WTC11 (cell line): Measurements from ENCODE around the gene MTHFD1L. TPM values are rescaled to one million over a fixed set of nuclear protein-coding genes. Genes with fewer than 3 reads are reported as not detected.

Experiments
- ATAC-seq: fragments of 200-7000 bp; cut with Tn5 transposase; 2 replicates; pipeline ENCODE4 v1.10.0; 2021; ENCODE audit warnings: mild to moderate bottlenecking, moderate library complexity
- CTCF ChIA-PET: fragments of 300-600 bp; sonication (Branson Sonifier 250); formaldehyde crosslinking; loops from one replicate; lab custom pipeline; 2021; ENCODE audit warnings: antibody characterized with exemption; lab: Charles Lee
- POLR2A ChIA-PET: fragments of 350-600 bp; sonication (Branson Sonifier 250); formaldehyde crosslinking; loops from one replicate; lab custom pipeline; 2021; ENCODE audit warnings: antibody characterized with exemption; lab: Charles Lee
- DNase-seq: peaks from one replicate; pipeline ENCODE4 v3.0.0; 2021; ENCODE audit warnings: low spot score
- H3K27ac Mint-ChIP-seq: 2 replicates; pipeline ENCODE4 v1.8.0; 2021; ENCODE audit warnings: mixed read lengths
- H3K27me3 Mint-ChIP-seq: 2 replicates; pipeline ENCODE4 v1.8.0; 2021; ENCODE audit warnings: low read depth, mild to moderate bottlenecking, moderate library complexity, mixed read lengths
- H3K36me3 Mint-ChIP-seq: 2 replicates; pipeline ENCODE4 v1.8.0; 2021; ENCODE audit warnings: mixed read lengths
- H3K4me1 Mint-ChIP-seq: 2 replicates; pipeline ENCODE4 v1.8.0; 2022; ENCODE audit warnings: mixed read lengths
- H3K4me3 Mint-ChIP-seq: 2 replicates; pipeline ENCODE4 v1.8.0; 2021; ENCODE audit warnings: mild to moderate bottlenecking, moderate library complexity, mixed read lengths
- H3K9me3 Mint-ChIP-seq: 2 replicates; pipeline ENCODE4 v1.8.0; 2021; ENCODE audit warnings: mixed read lengths
- AR ChIP-seq: fragments of 250-450 bp; sonication (Bioruptor Pico); IDR thresholded peaks from 2 replicates; pipeline ENCODE4 v1.9.0; 2021; ENCODE audit warnings: mild to moderate bottlenecking
- ATF1 ChIP-seq: sonication (generic); formaldehyde crosslinking; IDR thresholded peaks from 2 replicates; pipeline ENCODE4 v1.8.1; 2023; ENCODE audit warnings: mild to moderate bottlenecking, moderate library complexity, missing genetic modification reagents
- ATF3 ChIP-seq: sonication (generic); formaldehyde crosslinking; conservative IDR thresholded peaks from 2 replicates; pipeline ENCODE4 v1.8.1; 2022; ENCODE audit warnings: mild to moderate bottlenecking, missing genetic modification reagents
- CBFB ChIP-seq: sonication (generic); formaldehyde crosslinking; IDR thresholded peaks from 2 replicates; pipeline ENCODE4 v1.8.1; 2022; ENCODE audit warnings: mild to moderate bottlenecking, low read depth, missing genetic modification reagents
- GTF2I ChIP-seq: fragments of 250-450 bp; sonication (Bioruptor Pico); conservative IDR thresholded peaks from 2 replicates; pipeline ENCODE4 v1.4.0; 2021; ENCODE audit warnings: mild to moderate bottlenecking
- HMGXB4 ChIP-seq: sonication (generic); formaldehyde crosslinking; IDR thresholded peaks from 2 replicates; pipeline ENCODE4 v1.8.1; 2023; ENCODE audit warnings: mild to moderate bottlenecking, moderate library complexity, missing genetic modification reagents
- MLX ChIP-seq: sonication (generic); formaldehyde crosslinking; IDR thresholded peaks from 2 replicates; pipeline ENCODE4 v1.8.1; 2023; ENCODE audit warnings: mild to moderate bottlenecking, missing genetic modification reagents, moderate library complexity
- NFE2L1 ChIP-seq: sonication (generic); formaldehyde crosslinking; IDR thresholded peaks from 2 replicates; pipeline ENCODE4 v1.8.1; 2023; ENCODE audit warnings: missing genetic modification reagents
- NFYB ChIP-seq: sonication (generic); formaldehyde crosslinking; conservative IDR thresholded peaks from 2 replicates; pipeline ENCODE4 v1.8.0; 2022; ENCODE audit warnings: low read depth, missing genetic modification reagents
- PRDM15 ChIP-seq: sonication (generic); formaldehyde crosslinking; IDR thresholded peaks from 2 replicates; pipeline ENCODE4 v1.8.0; 2022; ENCODE audit warnings: missing genetic modification reagents
- PRRX2 ChIP-seq: fragments of 250-450 bp; sonication (Bioruptor Pico); IDR thresholded peaks from 2 replicates; pipeline ENCODE4 v1.8.0; 2021; ENCODE audit warnings: mild to moderate bottlenecking
- RORB ChIP-seq: fragments of 250-450 bp; sonication (Bioruptor Pico); IDR thresholded peaks from 2 replicates; pipeline ENCODE4 v1.9.0; 2021; ENCODE audit warnings: mild to moderate bottlenecking
- SOX15 ChIP-seq: fragments of 250-450 bp; sonication (Bioruptor Pico); IDR thresholded peaks from 2 replicates; pipeline ENCODE4 v1.9.0; 2021; ENCODE audit warnings: mild to moderate bottlenecking
- TCF7 ChIP-seq: sonication (generic); formaldehyde crosslinking; IDR thresholded peaks from 2 replicates; pipeline ENCODE4 v1.8.0; 2022; ENCODE audit warnings: mild to moderate bottlenecking, low read depth, missing genetic modification reagents, moderate library complexity
- TEAD4 ChIP-seq: sonication (generic); formaldehyde crosslinking; IDR thresholded peaks from 2 replicates; pipeline ENCODE4 v1.8.0; 2022; ENCODE audit warnings: mild to moderate bottlenecking, missing genetic modification reagents
- ZBTB43 ChIP-seq: sonication (generic); formaldehyde crosslinking; IDR thresholded peaks from 2 replicates; pipeline ENCODE4 v1.8.1; 2023; ENCODE audit warnings: mild to moderate bottlenecking, missing genetic modification reagents
- ZNF232 ChIP-seq: sonication (generic); formaldehyde crosslinking; IDR thresholded peaks from 2 replicates; pipeline ENCODE4 v1.8.0; 2022; ENCODE audit warnings: mild to moderate bottlenecking, missing genetic modification reagents
- ZNF396 ChIP-seq: fragments of 250-450 bp; sonication (Bioruptor Pico); IDR thresholded peaks from 2 replicates; pipeline ENCODE4 v1.8.0; 2021; ENCODE audit warnings: mild to moderate bottlenecking, moderate library complexity, borderline replicate concordance
- ZNF512 ChIP-seq: sonication (generic); formaldehyde crosslinking; IDR thresholded peaks from 2 replicates; pipeline ENCODE4 v1.8.1; 2022; ENCODE audit warnings: missing genetic modification reagents, borderline replicate concordance
- total RNA-seq: library from RNA; stranded (reverse); gene quantifications from 3 replicates; pipeline ENCODE4 v1.2.3, GENCODE V29; 2021

The MTHFD1L gene
- total RNA-seq, 1 experiment from 2014 or later = 104 TPM

GRCh38 chr6:150994026-150994425 lies 128.5 kb downstream of the MTHFD1L start:
- Mint-ChIP-seq H3K9me3 (no peaks in the 10 kb centered on the region), H3K36me3 (peaks cover 24% of the 10 kb centered on the region), H3K27ac (no peak overlapping the region; the same call in 1 of the 2 replicates), H3K27me3 (no peaks in the 10 kb centered on the region), H3K4me1 (peaks cover 4% of the 10 kb centered on the region), H3K4me3 (no peak overlapping the region)
- TF ChIP-seq HMGXB4 (CRISPR knock-in tag) (no peak), GTF2I (CRISPR knock-in tag) (0 out of 2 replicates have a peak, but pooled peaks have one; percentile 44), NFYB (CRISPR knock-in tag) (no peak), ZNF396 (CRISPR knock-in tag) (no peak), MLX (CRISPR knock-in tag) (no peak), ZBTB43 (CRISPR knock-in tag) (no peak)
- ChIA-PET POLR2A (interaction anchor here (0.5 kb wide), 1 partner anchor 33 kb away, joined by 4 read pairs; no protein-coding TSS in a partner anchor), CTCF (no interaction called here)
- ATAC-seq (no peak), DNase-seq (no peak)

- H3K36me3 Mint-ChIP-seq = peaks cover 27% of the 10 kb centered on the region
- H3K4me1 Mint-ChIP-seq = peaks cover 15% of the 10 kb centered on the region
- peak overlapping the region; percentile 45; the same call in 1 of the 2 replicates for H3K27ac Mint-ChIP-seq
- no peaks in the 10 kb centered on the region for H3K9me3 Mint-ChIP-seq
- no peak for ATAC-seq
- DNase-seq = no peak
- CTCF ChIA-PET = interaction anchor here (0.8 kb wide), 1 partner anchor 338 kb away, joined by 3 read pairs; no protein-coding TSS in a partner anchor
- H3K27me3 Mint-ChIP-seq = no peaks in the 10 kb centered on the region
- TF ChIP-seq TEAD4 (CRISPR knock-in tag) = no peak
- TF ChIP-seq NFE2L1 = no peak
- TF ChIP-seq ZNF512 (CRISPR knock-in tag) = no peak
- TF ChIP-seq PRDM15 (CRISPR knock-in tag) = no peak
- TF ChIP-seq RORB (CRISPR knock-in tag) = no peak
- TF ChIP-seq AR (CRISPR knock-in tag) = no peak
- TF ChIP-seq PRRX2 (CRISPR knock-in tag) = no peak
- TF ChIP-seq ZNF232 = no peak
- TF ChIP-seq ATF3 (CRISPR knock-in tag) = no peak
- no peak for TF ChIP-seq ATF1 (CRISPR knock-in tag)
- TF ChIP-seq NFYB (CRISPR knock-in tag) = no peak
- no peak for TF ChIP-seq TCF7 (CRISPR knock-in tag)
- no peak for TF ChIP-seq ZBTB43 (CRISPR knock-in tag)
- no peak for TF ChIP-seq CBFB (CRISPR knock-in tag)
- no peak for TF ChIP-seq SOX15 (CRISPR knock-in tag)
- POLR2A ChIA-PET = no interaction called here
- H3K4me3 Mint-ChIP-seq = no peak overlapping the region
Observed at GRCh38 chr6:150996968-150997367, 131.5 kb downstream of the MTHFD1L start.
